Activated T-cell treated with anti-CD3 and anti-CD28 coated beads, Interleukin-2, amount 50 U/mL, for 48 hours (primary cell): ENCODE results near the gene DCT.

Source experiments
- DNase-seq, 2 experiments: peaks; one replicate each; pipeline ENCODE4 v3.0.0-alpha.2; 2020

The DCT gene

GRCh38 chr13:94444826-94445225 is 34.7 kb downstream of the DCT start:
- DNase-seq: no peak

GRCh38 chr13:94435604-94436226 is 43.8 kb downstream of the DCT start:
- no peak for DNase-seq

GRCh38 chr13:94433055-94433961 is 46.2 kb downstream of the DCT start:
- peak in 1 of 2 experiments; percentile 31 for DNase-seq

GRCh38 chr13:94431987-94432386 is 47.5 kb downstream of the DCT start:
- no peak for DNase-seq

- DNase-seq: no peak
Measured at GRCh38 chr13:94431574-94431973, 47.9 kb downstream of the DCT start.

GRCh38 chr13:94427313-94427953 is 52.0 kb downstream of the DCT start:
- no peak for DNase-seq

GRCh38 chr13:94419925-94420305 is 59.6 kb downstream of the DCT start:
- peak in 1 of 2 experiments; percentile 26 for DNase-seq

GRCh38 chr13:94419304-94419924 is 60.1 kb downstream of the DCT start:
- DNase-seq: peak in 1 of 2 experiments; percentile 45

- DNase-seq: no peak
Measured at GRCh38 chr13:94417294-94417693, 62.2 kb downstream of the DCT start.

GRCh38 chr13:94416454-94417080 is 62.9 kb downstream of the DCT start:
- DNase-seq: no peak

GRCh38 chr13:94415500-94416237 is 63.8 kb downstream of the DCT start:
- no peak for DNase-seq

GRCh38 chr13:94414708-94415107 is 64.8 kb downstream of the DCT start:
- DNase-seq: no peak

- no peak for DNase-seq
Measured at GRCh38 chr13:94414141-94414540, 65.3 kb downstream of the DCT start.

- DNase-seq: no peak
Measured at GRCh38 chr13:94413598-94413944, 65.9 kb downstream of the DCT start.

- DNase-seq: no peak
Measured at GRCh38 chr13:94412870-94413597, 66.4 kb downstream of the DCT start.

GRCh38 chr13:94411747-94412146 is 67.7 kb downstream of the DCT start:
- no peak for DNase-seq

- no peak for DNase-seq
Measured at GRCh38 chr13:94408314-94409036, 71.0 kb downstream of the DCT start.

GRCh38 chr13:94400874-94401273 is 78.6 kb downstream of the DCT start:
- no peak for DNase-seq

GRCh38 chr13:94399812-94400211 is 79.7 kb downstream of the DCT start:
- DNase-seq: no peak

- DNase-seq: no peak
Measured at GRCh38 chr13:94395860-94396259, 83.6 kb downstream of the DCT start.

- DNase-seq: no peak
Measured at GRCh38 chr13:94394723-94395122, 84.8 kb downstream of the DCT start.
